Measurements from ENCODE around the gene EFCAB9.

The EFCAB9 gene

GRCh38 chr5:172164769-172165212 lies 29.2 kb upstream of the EFCAB9 start:
- no peak for TF ChIP-seq CTCF (IDR thresholded peaks at IDR 0.05; ENCODE audit: low read depth, low read length)

GRCh38 chr5:172165465-172165864 lies 28.5 kb upstream of the EFCAB9 start:
- no peak for DNase-seq (ENCODE audit: low read depth in 2 of 2)
- no peak for TF ChIP-seq CTCF (IDR thresholded peaks at IDR 0.05; ENCODE audit: low read depth, low read length)
- H3K4me3 ChIP-seq (replicated peaks in 1 of 2; ENCODE audit: low read depth in 2 of 2, low read length in 2 of 2): no peak overlapping the region

More at GRCh38 chr5:172164769-172165212, 29.2 kb upstream of the EFCAB9 start:
- no peak overlapping the region for H3K4me3 ChIP-seq (replicated peaks in 1 of 2; ENCODE audit: low read depth in 2 of 2, low read length in 2 of 2)
- peak; percentile 42 to 65 for DNase-seq (ENCODE audit: low read depth in 2 of 2)

GRCh38 chr5:172166030-172166826 lies 27.7 kb upstream of the EFCAB9 start:
- H3K4me3 ChIP-seq (replicated peaks in 1 of 2; ENCODE audit: low read depth in 2 of 2, low read length in 2 of 2): no peak overlapping the region
- TF ChIP-seq CTCF (IDR thresholded peaks at IDR 0.05; ENCODE audit: low read depth, low read length): no peak
- DNase-seq (ENCODE audit: low read depth in 2 of 2): no peak

- no peak overlapping the region for H3K4me3 ChIP-seq (replicated peaks in 1 of 2; ENCODE audit: low read depth in 2 of 2, low read length in 2 of 2)
- DNase-seq (ENCODE audit: low read depth in 2 of 2): no peak
- no peak for TF ChIP-seq CTCF (IDR thresholded peaks at IDR 0.05; ENCODE audit: low read depth, low read length)
Observed at GRCh38 chr5:172167895-172168294, 26.1 kb upstream of the EFCAB9 start.

- no peak overlapping the region for H3K4me3 ChIP-seq (replicated peaks in 1 of 2; ENCODE audit: low read depth in 2 of 2, low read length in 2 of 2)
- TF ChIP-seq CTCF (IDR thresholded peaks at IDR 0.05; ENCODE audit: low read depth, low read length): no peak
- no peak for DNase-seq (ENCODE audit: low read depth in 2 of 2)
Observed at GRCh38 chr5:172168311-172168710, 25.7 kb upstream of the EFCAB9 start.

- no peak for DNase-seq (ENCODE audit: low read depth in 2 of 2)
- H3K4me3 ChIP-seq (replicated peaks in 1 of 2; ENCODE audit: low read depth in 2 of 2, low read length in 2 of 2): no peak overlapping the region
- TF ChIP-seq CTCF (IDR thresholded peaks at IDR 0.05; ENCODE audit: low read depth, low read length): no peak
Observed at GRCh38 chr5:172169216-172169615, 24.8 kb upstream of the EFCAB9 start.

Data from cardiac fibroblast (primary cell).